Spleen (tissue), 11 donors: ENCODE data around the gene CREB3L2. TPM values are rescaled to one million over a fixed set of nuclear protein-coding genes. Genes with fewer than 3 reads are reported as not detected.

Experiments used
- DNase-seq: peaks from one replicate; pipeline ENCODE4 v3.0.0-alpha.2; 2020
- H3K27ac ChIP-seq, 8 donors: fragments of 200-600 bp; sonication (generic) in 7 of 8; 1 replicate in 4 of 8; 2 replicates in 4 of 8; pipeline versions ENCODE4 v1.5.0 to v1.8.0; 2016 to 2021; ENCODE audit warnings: inconsistent platforms in 4 of 8, mild to moderate bottlenecking in 4 of 8, moderate library complexity in 1 of 8
- H3K27me3 ChIP-seq, 7 donors: fragments of 200-600 bp; sonication (generic) in 6 of 7; replicated peaks in 1 of 7; 1 replicate in 4 of 7; 2 replicates in 3 of 7; pipeline versions ENCODE4 v1.5.0 to v1.8.0; 2016 to 2021; ENCODE audit warnings: inconsistent platforms in 3 of 7, mild to moderate bottlenecking in 1 of 7
- H3K36me3 ChIP-seq, 6 donors: fragments of 200-600 bp; sonication (generic) in 5 of 6; 1 replicate in 4 of 6; 2 replicates in 2 of 6; pipeline versions ENCODE4 v1.5.0 to v1.8.0; 2016 to 2021; ENCODE audit warnings: inconsistent platforms in 2 of 6
- H3K4me1 ChIP-seq, 6 donors: fragments of 200-600 bp; sonication (generic) in 5 of 6; 1 replicate in 3 of 6; 2 replicates in 3 of 6; pipeline versions ENCODE4 v1.5.0 to v1.8.0; 2016 to 2021; ENCODE audit warnings: inconsistent platforms in 3 of 6
- H3K4me3 ChIP-seq, 8 donors: fragments of 200-600 bp; sonication (generic) in 7 of 8; 1 replicate in 4 of 8; 2 replicates in 4 of 8; pipeline versions ENCODE4 v1.5.0 to v1.8.0; 2016 to 2021; ENCODE audit warnings: inconsistent platforms in 4 of 8, mild to moderate bottlenecking in 4 of 8, moderate library complexity in 2 of 8
- H3K9me3 ChIP-seq, 8 donors: fragments of 200-600 bp; sonication (generic) in 7 of 8; 1 replicate in 4 of 8; 2 replicates in 4 of 8; pipeline versions ENCODE4 v1.5.0 to v1.8.0; 2016 to 2021; ENCODE audit warnings: inconsistent platforms in 4 of 8
- POLR2A ChIP-seq, 3 donors: fragments of 450-650 bp; IDR thresholded peaks; one replicate each; pipeline ENCODE4 v1.5.1; 2017; ENCODE audit warnings: antibody characterized with exemption in 3 of 3, mild to moderate bottlenecking in 1 of 3
- POLR2AphosphoS5 ChIP-seq, 3 donors: sonication (generic); formaldehyde crosslinking; IDR thresholded peaks; one replicate each; pipeline ENCODE4 v1.5.1; 2017; ENCODE audit warnings: antibody characterized with exemption in 3 of 3
- WGBS, 5 donors: extraction: QIAGEN DNeasy Blood & Tissue Kit in 3 of 5; methylation state at CpG; one replicate each; pipeline versions ENCODE4 v1.1.5 to v1.1.7; 2013 to 2018; 5-methylcytosine and 5-hydroxymethylcytosine counted together
- intact Hi-C: fragments of 100-400 bp; cut with DNase I; formaldehyde crosslinking; loops from one replicate; pipeline ENCODE4 v1.15.0; 2023; ENCODE audit warnings: low total_unique reads
- polyA plus RNA-seq, 3 donors: library from polyadenylated mRNA; stranded (reverse); fragments of 200-250 nt; gene quantifications; one replicate each; pipeline ENCODE4 v1.2.1, GENCODE V29; 2013
- total RNA-seq, 7 donors: library from RNA; depleted of rRNA in 3 of 7; stranded (reverse); fragments of >200 nt in 3 of 7; fragmentation: NEBNext Ultra II Directional in 4 of 7; extraction: Animal tissue kit (Norgen Biotek cat#: 25700) in 4 of 7; gene quantifications; one replicate each; pipeline versions ENCODE4 v1.1.0 to v1.2.1, GENCODE V29; 2016 to 2021
- TF ChIP-seq, protein P1 (sequence below), 11 experiments: fragments of 200-600 bp in 7 of 11; fragments of 450-650 bp in 4 of 11; sonication (generic) in 4 of 11; IDR thresholded peaks in 8 of 11; conservative IDR thresholded peaks in 3 of 11; 1 replicate in 7 of 11; 2 replicates in 4 of 11; pipeline versions ENCODE4 v1.4.0 to v1.8.0; 2016 to 2021; ENCODE audit warnings: antibody characterized with exemption in 11 of 11, inconsistent platforms in 4 of 11, mild to moderate bottlenecking in 1 of 11
- donor health status: healthy with polysubstance abuse.
- donor health status: DM: no; HTN: no; CAD: no; lungs with moderate emphysema.
- donor health status: DM: no; HTN: no; CAD: no.
- donor health status: Bipolar disorder and iron deficiency.
- donor health status: healthy.
- donor health status: DM: no; HTN: no; CAD: no.
- donor health status: DM: yes; HTN: yes; CAD: no.

The CREB3L2 gene
- total and polyA plus RNA-seq, 10 donors = 3.5 to 68.4 (median 42.4) TPM

DNA sequence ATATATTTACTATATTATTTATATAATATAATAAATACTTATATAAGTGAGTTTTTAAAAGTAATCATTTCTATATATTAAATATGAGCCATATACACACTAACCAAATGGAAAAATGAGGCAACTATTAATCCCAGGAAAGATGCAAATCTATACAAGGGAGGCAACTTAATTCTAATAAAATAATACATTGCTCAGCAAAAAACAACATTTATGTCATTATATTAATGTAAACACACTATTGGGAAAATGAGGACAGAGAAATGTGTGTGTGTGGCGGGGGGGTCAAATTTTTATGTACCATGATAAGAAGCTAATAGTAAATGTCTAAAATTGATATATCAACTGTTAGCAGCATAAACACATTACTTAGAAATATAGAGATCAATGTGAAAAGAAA, 131.8 kb downstream of the CREB3L2 start:
- WGBS, 5 donors = 97 to 98% (median 98%) methylated on average over 1 of the region's 1 CpG
- Histone ChIP-seq H3K27ac (no peak overlapping the region), H3K9me3 (peaks cover 0 to 18% (median 12%) of the 10 kb centered on the region in 8 donors), H3K4me1 (peaks cover 0 to 4% (median 0%) of the 10 kb centered on the region in 6 donors), H3K36me3 (peaks cover 0 to 70% (median 16%) of the 10 kb centered on the region in 6 donors), H3K4me3 (no peak overlapping the region), H3K27me3 (no peaks in the 10 kb centered on the region)
- DNase-seq = no peak
- intact Hi-C loops = no loop called here
- TF ChIP-seq POLR2A (IDR thresholded peaks at IDR 0.05) (no peak), POLR2AphosphoS5 (IDR thresholded peaks at IDR 0.05) (no peak)
- TF ChIP-seq, protein P1, sequence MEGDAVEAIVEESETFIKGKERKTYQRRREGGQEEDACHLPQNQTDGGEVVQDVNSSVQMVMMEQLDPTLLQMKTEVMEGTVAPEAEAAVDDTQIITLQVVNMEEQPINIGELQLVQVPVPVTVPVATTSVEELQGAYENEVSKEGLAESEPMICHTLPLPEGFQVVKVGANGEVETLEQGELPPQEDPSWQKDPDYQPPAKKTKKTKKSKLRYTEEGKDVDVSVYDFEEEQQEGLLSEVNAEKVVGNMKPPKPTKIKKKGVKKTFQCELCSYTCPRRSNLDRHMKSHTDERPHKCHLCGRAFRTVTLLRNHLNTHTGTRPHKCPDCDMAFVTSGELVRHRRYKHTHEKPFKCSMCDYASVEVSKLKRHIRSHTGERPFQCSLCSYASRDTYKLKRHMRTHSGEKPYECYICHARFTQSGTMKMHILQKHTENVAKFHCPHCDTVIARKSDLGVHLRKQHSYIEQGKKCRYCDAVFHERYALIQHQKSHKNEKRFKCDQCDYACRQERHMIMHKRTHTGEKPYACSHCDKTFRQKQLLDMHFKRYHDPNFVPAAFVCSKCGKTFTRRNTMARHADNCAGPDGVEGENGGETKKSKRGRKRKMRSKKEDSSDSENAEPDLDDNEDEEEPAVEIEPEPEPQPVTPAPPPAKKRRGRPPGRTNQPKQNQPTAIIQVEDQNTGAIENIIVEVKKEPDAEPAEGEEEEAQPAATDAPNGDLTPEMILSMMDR (IDR thresholded peaks at IDR 0.05 in 8 of 11, conservative IDR thresholded peaks at IDR 0.05 in 3 of 11) = no peak

DNA sequence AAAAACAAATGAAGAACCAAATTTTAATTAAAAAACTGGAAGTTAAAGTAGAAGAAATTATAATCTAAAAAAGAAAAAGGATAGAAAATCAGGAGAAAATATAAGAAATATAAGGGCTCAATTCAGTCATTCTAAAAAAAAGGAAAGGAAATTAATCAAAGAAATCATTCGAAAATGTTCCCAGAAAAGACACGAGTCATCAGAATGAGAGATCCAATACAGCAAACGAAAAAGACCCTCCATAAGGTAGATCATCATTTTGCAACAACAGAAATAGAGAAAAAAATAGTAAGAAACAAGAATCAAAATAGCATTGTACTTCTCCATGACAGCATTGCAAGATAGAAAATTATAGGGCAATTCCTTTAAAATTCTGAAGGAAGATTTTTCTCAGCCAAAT, 132.6 kb downstream of the CREB3L2 start:
- TF ChIP-seq POLR2A (IDR thresholded peaks at IDR 0.05) (no peak), POLR2AphosphoS5 (IDR thresholded peaks at IDR 0.05) (no peak)
- TF ChIP-seq, protein P1 (IDR thresholded peaks at IDR 0.05 in 8 of 11, conservative IDR thresholded peaks at IDR 0.05 in 3 of 11) = no peak
- H3K4me1 ChIP-seq = no peaks in the 10 kb centered on the region
- H3K27me3 ChIP-seq = no peaks in the 10 kb centered on the region
- intact Hi-C loops = no loop called here
- H3K27ac ChIP-seq = no peak overlapping the region
- peaks cover 0 to 72% (median 16%) of the 10 kb centered on the region in 6 donors for H3K36me3 ChIP-seq
- H3K4me3 ChIP-seq = no peak overlapping the region
- 89 to 95% (median 91%) methylated on average over 3 of the region's 3 CpGs for WGBS, 5 donors
- peaks cover 0 to 18% (median 12%) of the 10 kb centered on the region in 8 donors for H3K9me3 ChIP-seq
- DNase-seq = no peak

DNA sequence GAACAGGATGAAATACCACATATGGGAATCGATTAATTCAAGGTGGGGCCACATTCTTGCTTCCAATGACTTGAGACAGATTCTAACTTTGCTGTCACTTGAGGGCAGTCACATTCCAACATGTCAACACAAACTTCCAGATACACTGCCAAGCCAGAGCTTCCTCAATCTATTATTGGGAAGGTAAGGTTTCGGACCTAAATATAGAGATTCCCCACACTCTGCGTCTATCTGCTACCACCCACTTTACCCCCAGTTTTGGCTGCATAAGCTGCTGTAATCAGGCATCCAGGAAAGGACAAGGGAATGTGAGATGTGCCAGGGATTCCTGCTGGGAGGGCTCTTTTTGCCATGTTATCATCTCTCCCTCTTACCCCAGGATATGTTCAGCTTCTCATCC, 134.6 kb downstream of the CREB3L2 start:
- TF ChIP-seq POLR2A (IDR thresholded peaks at IDR 0.05) (no peak), POLR2AphosphoS5 (IDR thresholded peaks at IDR 0.05) (no peak)
- TF ChIP-seq, protein P1 (IDR thresholded peaks at IDR 0.05 in 8 of 11, conservative IDR thresholded peaks at IDR 0.05 in 3 of 11) = no peak
- no peaks in the 10 kb centered on the region for H3K27me3 ChIP-seq
- H3K4me1 ChIP-seq = no peaks in the 10 kb centered on the region
- peaks cover 0 to 64% (median 16%) of the 10 kb centered on the region in 6 donors for H3K36me3 ChIP-seq
- no peak overlapping the region for H3K27ac ChIP-seq
- no peak overlapping the region for H3K4me3 ChIP-seq
- peaks cover 0 to 18% (median 12%) of the 10 kb centered on the region in 8 donors for H3K9me3 ChIP-seq
- no peak for DNase-seq
- intact Hi-C loops = no loop called here
- 91 to 100% (median 94%) methylated on average over 3 of the region's 3 CpGs for WGBS, 5 donors

DNA sequence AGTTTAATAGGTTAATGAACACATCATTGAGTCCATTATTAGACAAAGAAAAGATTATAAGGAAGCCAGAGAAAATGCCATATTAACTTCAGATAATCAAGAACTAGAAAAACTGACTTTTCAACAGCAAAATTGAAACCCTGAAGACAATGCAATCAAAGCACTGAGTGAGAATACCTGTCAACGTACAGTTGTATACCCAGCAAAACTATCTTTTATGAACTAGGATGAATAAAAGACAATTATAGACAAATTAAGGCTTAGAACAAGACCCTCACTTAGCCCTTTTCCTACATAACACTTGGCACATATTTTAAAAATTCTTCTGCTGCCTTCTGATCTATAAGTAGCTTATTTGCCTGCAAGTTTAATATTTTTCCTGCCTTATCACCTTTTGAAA, 136.1 kb downstream of the CREB3L2 start:
- no peak overlapping the region for H3K4me3 ChIP-seq
- H3K4me1 ChIP-seq = no peaks in the 10 kb centered on the region
- peaks cover 0 to 18% (median 12%) of the 10 kb centered on the region in 8 donors for H3K9me3 ChIP-seq
- H3K27me3 ChIP-seq = no peaks in the 10 kb centered on the region
- no peak overlapping the region for H3K27ac ChIP-seq
- no peak for DNase-seq
- WGBS, 5 donors = 92 to 100% (median 95%) methylated on average over 1 of the region's 1 CpG
- H3K36me3 ChIP-seq = peaks cover 0 to 58% (median 16%) of the 10 kb centered on the region in 6 donors
- TF ChIP-seq POLR2A (IDR thresholded peaks at IDR 0.05) (no peak), POLR2AphosphoS5 (IDR thresholded peaks at IDR 0.05) (no peak)
- intact Hi-C loops = no loop called here
